ENCODE measurements around the gene TUBA1A.
A peak's percentile ranks its signal among the peaks of the same experiment; 100 is the strongest.
"Not testable (repeated sequence)": the region's sequence is repeated elsewhere in the genome, so short reads cannot be mapped to it uniquely, and the experiment has no call there.

TUBA1A gene

GRCh38 chr12:49200919-49201594 lies 12.2 kb upstream of the TUBA1A start:
- peak; percentile 90 for DNase-seq

GRCh38 chr12:49198431-49199155 lies 9.7 kb upstream of the TUBA1A start:
- DNase-seq: peak; percentile 54

- no peak for DNase-seq
Measured at GRCh38 chr12:49197256-49197655, 8.4 kb upstream of the TUBA1A start.

GRCh38 chr12:49195736-49196135 lies 6.9 kb upstream of the TUBA1A start:
- no peak for DNase-seq

- DNase-seq: not testable (repeated sequence)
Measured at GRCh38 chr12:49193746-49194145, 4.9 kb upstream of the TUBA1A start.

- DNase-seq: not testable (repeated sequence)
Measured at GRCh38 chr12:49191498-49191897, 2.6 kb upstream of the TUBA1A start.

- no peak for DNase-seq
Measured at GRCh38 chr12:49190974-49191373, 2.1 kb upstream of the TUBA1A start.

- no peak for DNase-seq
Measured at GRCh38 chr12:49189731-49190716, 1.1 kb upstream of the TUBA1A start.

- DNase-seq: no peak
Measured at GRCh38 chr12:49188201-49188915, 522 bp downstream of the TUBA1A start.

- DNase-seq: peak; percentile 41
Measured at GRCh38 chr12:49187184-49187583, 1.7 kb downstream of the TUBA1A start.

- DNase-seq: not testable (repeated sequence)
Measured at GRCh38 chr12:49186307-49186706, 2.6 kb downstream of the TUBA1A start.

GRCh38 chr12:49184697-49185096 lies 4.2 kb downstream of the TUBA1A start:
- not testable (repeated sequence) for DNase-seq

- not testable (repeated sequence) for DNase-seq
Measured at GRCh38 chr12:49183214-49183950, 5.5 kb downstream of the TUBA1A start.

- no peak for DNase-seq
Measured at GRCh38 chr12:49174218-49174617, 14.7 kb downstream of the TUBA1A start.

- no peak for DNase-seq
Measured at GRCh38 chr12:49170924-49171323, 18.0 kb downstream of the TUBA1A start.

- no peak for DNase-seq
Measured at GRCh38 chr12:49165114-49165513, 23.8 kb downstream of the TUBA1A start.

- not testable (repeated sequence) for DNase-seq
Measured at GRCh38 chr12:49161901-49162300, 27.0 kb downstream of the TUBA1A start.

- DNase-seq: no peak
Measured at GRCh38 chr12:49161092-49161795, 27.6 kb downstream of the TUBA1A start.

GRCh38 chr12:49160399-49160798 lies 28.5 kb downstream of the TUBA1A start:
- no peak for DNase-seq

GRCh38 chr12:49154221-49154620 lies 34.7 kb downstream of the TUBA1A start:
- no peak for DNase-seq

GRCh38 chr12:49147384-49147783 lies 41.5 kb downstream of the TUBA1A start:
- DNase-seq: no peak
